ENCODE results near the gene SZT2.

The SZT2 gene

DNA sequence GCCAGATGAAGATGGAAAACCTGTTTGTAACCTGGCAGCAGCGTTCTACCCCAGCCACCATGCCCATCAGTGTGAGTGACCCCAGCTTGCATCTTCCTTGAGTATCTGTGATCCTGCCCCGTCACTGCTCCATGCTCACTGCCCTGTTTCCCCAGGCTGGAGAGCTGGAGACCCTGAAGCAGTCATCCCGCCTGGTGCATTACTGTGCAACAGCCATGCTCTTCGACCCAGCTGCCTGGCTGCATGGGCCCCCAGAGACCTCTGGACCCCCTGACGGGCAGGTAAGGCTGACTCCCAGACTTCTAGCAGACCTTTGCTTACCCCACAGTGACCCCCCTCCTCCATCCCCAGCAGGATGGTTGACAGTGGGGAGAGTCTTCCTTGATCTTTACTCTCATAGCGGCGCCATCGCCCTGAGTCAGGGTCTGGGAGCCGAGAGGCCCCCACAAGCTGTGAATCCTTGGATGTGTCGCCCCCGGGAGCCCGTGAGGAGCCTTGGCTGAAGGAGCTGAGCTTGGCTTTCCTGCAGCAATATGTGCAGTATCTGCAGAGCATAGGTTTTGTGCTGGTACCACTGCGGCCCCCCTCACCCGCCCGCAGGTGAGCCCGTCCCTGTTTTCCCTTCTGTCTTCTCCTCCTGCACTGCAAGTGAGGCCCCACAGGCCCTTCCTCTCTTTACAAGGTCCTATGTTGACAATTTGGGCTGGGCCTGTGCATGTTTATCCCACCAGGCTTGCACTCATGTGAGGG, 53.7 kb downstream of the SZT2 start:
- Histone ChIP-seq H3K36me3 (ENCODE audit: control insufficient read depth in 2 of 2, insufficient read depth in 2 of 2, low read length in 2 of 2) (peaks cover 85 to 90% of the 10 kb centered on the region in 2 donors), H3K9ac (ENCODE audit: low read length in 2 of 2) (no peak overlapping the region), H3K4me3 (ENCODE audit: low read length in 2 of 2) (no peak overlapping the region), H3K27ac (ENCODE audit: low read length) (no peak overlapping the region), H3K27me3 (ENCODE audit: control insufficient read depth in 1 of 2, insufficient read depth in 2 of 2, low read length in 2 of 2) (no peaks in the 10 kb centered on the region), H3K9me3 (ENCODE audit: control insufficient read depth in 2 of 2, low read length in 2 of 2) (no peaks in the 10 kb centered on the region), H3K4me1 (ENCODE audit: control insufficient read depth, insufficient read depth, low read length) (no peaks in the 10 kb centered on the region)

DNA sequence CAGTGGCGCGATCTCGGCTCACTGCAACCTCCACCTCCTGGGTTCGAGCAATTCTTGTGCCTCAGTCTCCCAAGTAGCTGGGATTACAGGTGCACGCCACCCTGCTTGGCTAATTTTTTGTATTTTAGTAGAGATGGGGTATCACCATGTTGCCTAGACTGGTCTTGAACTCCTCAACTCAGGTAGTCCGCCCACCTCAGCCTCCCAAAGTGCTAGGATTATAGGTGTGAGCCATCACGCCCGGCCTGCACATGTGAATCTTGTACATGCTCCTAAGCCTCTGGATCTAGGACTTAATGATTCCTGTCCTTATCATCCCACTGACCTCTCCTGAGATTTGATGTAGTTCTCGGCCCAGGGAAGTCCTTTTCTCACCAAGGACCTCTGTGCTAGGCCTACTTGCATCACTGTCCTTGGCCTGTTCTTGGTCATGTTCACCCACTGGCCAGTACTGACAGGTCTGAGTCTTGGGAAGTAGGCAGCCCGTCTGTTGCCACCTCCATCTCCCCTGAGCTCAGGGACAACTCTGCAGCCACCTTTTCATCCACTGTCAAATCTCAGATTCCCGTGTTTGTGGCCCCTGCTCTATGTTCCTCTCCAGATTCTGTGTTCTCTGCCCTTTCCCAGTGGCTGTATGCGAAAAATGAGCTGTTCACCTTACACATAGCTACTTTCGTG, 54.6 kb downstream of the SZT2 start:
- no peaks in the 10 kb centered on the region for H3K9me3 ChIP-seq (ENCODE audit: control insufficient read depth in 2 of 2, low read length in 2 of 2)
- H3K9ac ChIP-seq (ENCODE audit: low read length in 2 of 2): no peak overlapping the region
- no peaks in the 10 kb centered on the region for H3K4me1 ChIP-seq (ENCODE audit: control insufficient read depth, insufficient read depth, low read length)
- H3K27me3 ChIP-seq (ENCODE audit: control insufficient read depth in 1 of 2, insufficient read depth in 2 of 2, low read length in 2 of 2): no peaks in the 10 kb centered on the region
- peaks cover 86 to 88% of the 10 kb centered on the region in 2 donors for H3K36me3 ChIP-seq (ENCODE audit: control insufficient read depth in 2 of 2, insufficient read depth in 2 of 2, low read length in 2 of 2)
- H3K4me3 ChIP-seq (ENCODE audit: low read length in 2 of 2): no peak overlapping the region
- no peak overlapping the region for H3K27ac ChIP-seq (ENCODE audit: low read length)

- no peaks in the 10 kb centered on the region for H3K27me3 ChIP-seq (ENCODE audit: control insufficient read depth in 1 of 2, insufficient read depth in 2 of 2, low read length in 2 of 2)
- no peak overlapping the region for H3K27ac ChIP-seq (ENCODE audit: low read length)
- no peak overlapping the region for H3K9ac ChIP-seq (ENCODE audit: low read length in 2 of 2)
- no peaks in the 10 kb centered on the region for H3K4me1 ChIP-seq (ENCODE audit: control insufficient read depth, insufficient read depth, low read length)
- H3K4me3 ChIP-seq (ENCODE audit: low read length in 2 of 2): no peak overlapping the region
- H3K36me3 ChIP-seq (ENCODE audit: control insufficient read depth in 2 of 2, insufficient read depth in 2 of 2, low read length in 2 of 2): peaks cover 88 to 89% of the 10 kb centered on the region in 2 donors
- no peaks in the 10 kb centered on the region for H3K9me3 ChIP-seq (ENCODE audit: control insufficient read depth in 2 of 2, low read length in 2 of 2)
Measured at GRCh38 chr1:43444836-43445235, 55.1 kb downstream of the SZT2 start.

DNA sequence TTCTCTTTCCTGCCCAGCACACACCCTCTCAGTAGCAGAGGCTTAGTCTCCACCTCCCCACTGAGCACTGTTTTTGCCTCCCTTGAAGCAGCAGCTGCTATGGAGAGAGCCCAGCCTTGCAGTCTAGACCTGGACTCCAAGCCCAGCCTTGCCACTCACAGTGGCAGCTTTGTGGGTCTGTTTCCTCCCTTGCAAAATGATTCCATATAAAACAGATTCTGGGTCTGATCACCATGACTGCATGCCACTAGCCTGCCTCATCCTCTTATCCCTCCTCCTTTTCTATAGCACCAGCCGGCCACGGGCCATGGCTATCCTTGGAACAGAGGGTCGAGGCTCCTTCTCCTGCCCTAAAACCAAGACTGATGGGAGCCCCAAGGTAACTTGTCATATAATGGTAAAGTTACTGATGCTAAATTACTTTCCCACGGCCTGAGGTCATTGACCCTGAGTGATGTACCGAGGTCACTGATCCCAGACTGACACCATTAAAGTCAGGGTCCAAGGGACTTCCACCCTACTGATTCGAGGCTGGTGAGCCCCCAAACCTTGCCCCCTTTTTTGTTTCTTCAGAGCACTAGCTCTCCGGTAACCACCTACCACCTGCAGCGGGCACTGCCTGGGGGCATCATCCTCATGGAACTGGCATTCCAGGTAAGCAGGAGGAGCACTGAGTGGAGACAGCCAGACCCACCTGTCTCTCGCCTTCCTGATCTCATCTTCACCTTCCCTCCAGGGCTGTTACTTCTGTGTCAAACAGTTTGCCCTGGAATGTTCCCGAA, 56.1 kb downstream of the SZT2 start:
- Histone ChIP-seq H3K36me3 (ENCODE audit: control insufficient read depth in 2 of 2, insufficient read depth in 2 of 2, low read length in 2 of 2) (peaks cover 86 to 88% of the 10 kb centered on the region in 2 donors), H3K4me3 (ENCODE audit: low read length in 2 of 2) (no peak overlapping the region), H3K9me3 (ENCODE audit: control insufficient read depth in 2 of 2, low read length in 2 of 2) (no peaks in the 10 kb centered on the region), H3K27ac (ENCODE audit: low read length) (no peak overlapping the region), H3K4me1 (ENCODE audit: control insufficient read depth, insufficient read depth, low read length) (no peaks in the 10 kb centered on the region), H3K27me3 (ENCODE audit: control insufficient read depth in 1 of 2, insufficient read depth in 2 of 2, low read length in 2 of 2) (no peaks in the 10 kb centered on the region), H3K9ac (ENCODE audit: low read length in 2 of 2) (peak overlapping the region in 1 of 2 donors; percentile 47)

DNA sequence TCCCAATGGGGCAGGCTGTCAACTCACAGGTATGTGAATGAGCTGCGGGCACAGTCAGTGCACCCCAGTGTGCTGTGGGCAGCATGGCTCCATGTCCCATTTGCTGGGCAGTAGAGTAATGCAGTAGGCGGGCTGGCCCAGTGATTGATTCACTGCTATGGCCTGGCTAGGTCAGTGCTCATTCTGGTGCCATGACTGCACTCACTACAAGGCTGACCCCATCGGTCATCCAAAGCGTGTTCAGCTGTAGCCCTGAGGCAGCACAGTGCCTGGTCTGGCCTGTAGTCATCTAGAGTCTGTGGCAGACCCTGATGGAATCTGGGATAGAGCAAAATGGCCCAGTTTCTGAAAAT, 56.7 kb downstream of the SZT2 start:
- Histone ChIP-seq H3K4me3 (ENCODE audit: low read length in 2 of 2) (no peak overlapping the region), H3K27ac (ENCODE audit: low read length) (no peak overlapping the region), H3K9me3 (ENCODE audit: control insufficient read depth in 2 of 2, low read length in 2 of 2) (no peaks in the 10 kb centered on the region), H3K4me1 (ENCODE audit: control insufficient read depth, insufficient read depth, low read length) (no peaks in the 10 kb centered on the region), H3K27me3 (ENCODE audit: control insufficient read depth in 1 of 2, insufficient read depth in 2 of 2, low read length in 2 of 2) (no peaks in the 10 kb centered on the region), H3K36me3 (ENCODE audit: control insufficient read depth in 2 of 2, insufficient read depth in 2 of 2, low read length in 2 of 2) (peaks cover 86 to 88% of the 10 kb centered on the region in 2 donors), H3K9ac (ENCODE audit: low read length in 2 of 2) (no peak overlapping the region)

DNA sequence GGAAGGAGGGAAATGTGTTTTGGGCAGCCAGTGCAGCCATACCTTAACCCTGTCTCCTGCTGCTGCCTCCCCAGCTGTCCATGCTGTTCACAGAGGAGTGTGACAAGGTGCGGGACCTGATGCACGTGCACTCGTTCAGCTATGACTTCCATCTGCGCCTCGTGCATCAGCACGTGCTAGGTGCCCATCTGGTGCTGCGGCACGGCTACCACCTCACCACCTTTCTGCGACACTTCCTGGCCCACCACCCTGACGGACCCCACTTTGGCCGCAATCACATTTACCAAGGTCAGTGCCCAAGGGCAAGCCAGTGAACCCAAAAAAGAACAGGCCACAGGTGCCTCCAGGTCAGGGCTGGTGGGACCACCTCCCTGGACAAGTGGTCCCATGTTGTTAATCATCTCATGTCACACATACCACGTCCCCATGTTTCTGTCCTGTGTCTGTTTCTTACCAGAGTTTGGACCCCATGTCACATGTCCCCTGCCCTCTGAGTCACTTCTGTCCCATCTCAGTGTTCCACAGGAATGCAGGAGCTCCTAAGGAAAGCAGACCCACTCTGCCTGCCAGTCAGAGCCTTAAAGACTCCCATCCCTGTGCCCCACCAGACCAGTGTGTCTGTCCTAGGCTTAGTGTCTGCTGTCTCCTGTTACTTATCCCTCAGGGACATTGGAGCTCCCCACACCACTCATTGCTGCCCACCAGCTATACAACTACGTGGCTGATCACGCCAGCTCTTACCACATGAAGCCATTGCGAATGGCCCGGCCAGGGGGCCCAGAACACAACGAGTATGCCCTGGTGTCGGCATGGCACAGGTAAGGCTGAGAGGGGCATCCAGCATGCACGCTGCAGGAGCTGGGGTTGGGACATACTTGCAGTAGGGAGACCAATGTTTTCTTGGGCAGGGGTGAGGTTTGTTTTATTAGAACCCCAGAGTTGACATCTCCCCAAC, 57.5 kb downstream of the SZT2 start:
- Histone ChIP-seq H3K9ac (ENCODE audit: low read length in 2 of 2) (no peak overlapping the region), H3K4me1 (ENCODE audit: control insufficient read depth, insufficient read depth, low read length) (peaks cover 1% of the 10 kb centered on the region), H3K4me3 (ENCODE audit: low read length in 2 of 2) (no peak overlapping the region), H3K27me3 (ENCODE audit: control insufficient read depth in 1 of 2, insufficient read depth in 2 of 2, low read length in 2 of 2) (no peaks in the 10 kb centered on the region), H3K36me3 (ENCODE audit: control insufficient read depth in 2 of 2, insufficient read depth in 2 of 2, low read length in 2 of 2) (peaks cover 81 to 87% of the 10 kb centered on the region in 2 donors), H3K9me3 (ENCODE audit: control insufficient read depth in 2 of 2, low read length in 2 of 2) (no peaks in the 10 kb centered on the region), H3K27ac (ENCODE audit: low read length) (no peak overlapping the region)

- Histone ChIP-seq H3K9ac (ENCODE audit: low read length in 2 of 2) (no peak overlapping the region), H3K27ac (ENCODE audit: low read length) (no peak overlapping the region), H3K36me3 (ENCODE audit: control insufficient read depth in 2 of 2, insufficient read depth in 2 of 2, low read length in 2 of 2) (peaks cover 74 to 78% of the 10 kb centered on the region in 2 donors)
Measured at GRCh38 chr1:43447891-43448708, 58.4 kb downstream of the SZT2 start.

DNA sequence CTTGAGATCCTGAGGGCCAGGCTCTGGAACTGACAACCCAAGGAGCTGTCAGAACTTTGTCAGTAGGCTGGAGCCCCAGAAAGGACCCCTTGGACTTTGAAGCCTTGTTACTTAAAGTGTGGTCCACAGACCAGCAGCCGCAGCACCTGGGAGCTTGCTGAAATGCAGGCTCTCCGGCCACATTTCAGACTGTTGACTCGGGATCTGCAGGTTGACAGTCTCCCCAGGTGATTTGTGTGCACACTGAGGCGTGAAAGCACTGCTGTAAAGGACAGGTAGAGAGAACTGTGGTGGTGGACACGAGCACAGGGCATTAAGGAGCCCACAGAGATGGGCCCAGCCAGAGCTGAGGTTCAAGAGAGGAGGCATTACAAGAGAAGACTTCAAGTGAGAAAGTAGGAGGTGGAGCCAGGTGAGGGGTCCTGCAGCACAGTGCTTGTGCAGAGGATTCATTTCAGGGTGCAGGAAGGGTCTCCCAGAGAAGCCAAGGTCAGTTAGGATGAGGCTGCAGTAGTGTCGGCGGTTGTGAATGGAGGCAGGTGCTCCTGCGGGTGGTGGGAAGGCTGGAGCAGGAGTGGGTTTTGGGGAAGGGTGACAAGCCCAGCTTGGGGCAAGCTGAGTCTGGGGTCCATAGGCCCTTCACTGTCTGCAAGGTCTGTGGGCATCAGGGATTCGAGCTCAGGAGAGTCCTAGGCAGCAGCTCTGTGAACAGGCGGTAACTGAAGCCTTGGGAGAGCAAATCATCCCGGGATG, 59.4 kb downstream of the SZT2 start:
- Histone ChIP-seq H3K36me3 (ENCODE audit: control insufficient read depth in 2 of 2, insufficient read depth in 2 of 2, low read length in 2 of 2) (peaks cover 64 to 68% of the 10 kb centered on the region in 2 donors), H3K4me3 (ENCODE audit: low read length in 2 of 2) (no peak overlapping the region), H3K9me3 (ENCODE audit: control insufficient read depth in 2 of 2, low read length in 2 of 2) (no peaks in the 10 kb centered on the region), H3K4me1 (ENCODE audit: control insufficient read depth, insufficient read depth, low read length) (peaks cover 12% of the 10 kb centered on the region), H3K9ac (ENCODE audit: low read length in 2 of 2) (no peak overlapping the region), H3K27me3 (ENCODE audit: control insufficient read depth in 1 of 2, insufficient read depth in 2 of 2, low read length in 2 of 2) (no peaks in the 10 kb centered on the region), H3K27ac (ENCODE audit: low read length) (no peak overlapping the region)

More at GRCh38 chr1:43447891-43448708, 58.4 kb downstream of the SZT2 start:
- Histone ChIP-seq H3K9me3 (ENCODE audit: control insufficient read depth in 2 of 2, low read length in 2 of 2) (no peaks in the 10 kb centered on the region), H3K4me3 (ENCODE audit: low read length in 2 of 2) (no peak overlapping the region), H3K27me3 (ENCODE audit: control insufficient read depth in 1 of 2, insufficient read depth in 2 of 2, low read length in 2 of 2) (no peaks in the 10 kb centered on the region), H3K4me1 (ENCODE audit: control insufficient read depth, insufficient read depth, low read length) (peaks cover 11% of the 10 kb centered on the region)

DNA sequence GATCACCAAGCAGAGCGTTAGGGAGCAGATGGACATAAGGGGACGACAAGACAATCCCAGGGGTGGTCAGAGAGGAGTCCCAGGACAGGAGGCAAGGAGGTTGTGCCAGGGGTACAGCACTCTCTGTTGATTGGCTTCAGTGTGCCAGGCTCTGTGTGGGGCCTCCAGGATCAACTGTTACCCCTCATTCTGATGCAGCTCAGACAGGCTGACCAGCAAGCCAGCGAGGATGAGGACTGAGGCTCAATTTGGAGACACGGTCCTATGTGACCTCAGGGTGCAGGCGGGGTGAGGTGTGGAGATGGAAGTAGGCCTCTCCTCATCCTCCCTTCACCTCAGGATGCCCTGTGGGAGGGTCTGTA, 60.0 kb downstream of the SZT2 start:
- H3K27me3 ChIP-seq (ENCODE audit: control insufficient read depth in 1 of 2, insufficient read depth in 2 of 2, low read length in 2 of 2): no peaks in the 10 kb centered on the region
- H3K4me3 ChIP-seq (ENCODE audit: low read length in 2 of 2): no peak overlapping the region
- peaks cover 18% of the 10 kb centered on the region for H3K4me1 ChIP-seq (ENCODE audit: control insufficient read depth, insufficient read depth, low read length)
- H3K36me3 ChIP-seq (ENCODE audit: control insufficient read depth in 2 of 2, insufficient read depth in 2 of 2, low read length in 2 of 2): peaks cover 59 to 63% of the 10 kb centered on the region in 2 donors
- no peak overlapping the region for H3K9ac ChIP-seq (ENCODE audit: low read length in 2 of 2)
- H3K9me3 ChIP-seq (ENCODE audit: control insufficient read depth in 2 of 2, low read length in 2 of 2): no peaks in the 10 kb centered on the region
- no peak overlapping the region for H3K27ac ChIP-seq (ENCODE audit: low read length)
